Loucy (cell line): ENCODE data around the gene KCNIP3.

Source experiments
- CTCF ChIP-seq: fragments of 200-600 bp; sonication (generic); conservative IDR thresholded peaks from 2 replicates; pipeline ENCODE4 v1.5.1; 2014; ENCODE audit warnings: mild to moderate bottlenecking, antibody characterized with exemption, low read length
- EZH2phosphoT487 ChIP-seq: fragments of 200-600 bp; IDR thresholded peaks from 2 replicates; pipeline ENCODE4 v1.6.1; 2018; ENCODE audit warnings: antibody characterized with exemption, mild to moderate bottlenecking, moderate library complexity, borderline replicate concordance

- TF ChIP-seq CTCF = no peak
- no peak for TF ChIP-seq EZH2phosphoT487
Observed at GRCh38 chr2:95337829-95338228, 40.7 kb downstream of the KCNIP3 start.
